Measurements from ENCODE around the gene AIRE.

DNA sequence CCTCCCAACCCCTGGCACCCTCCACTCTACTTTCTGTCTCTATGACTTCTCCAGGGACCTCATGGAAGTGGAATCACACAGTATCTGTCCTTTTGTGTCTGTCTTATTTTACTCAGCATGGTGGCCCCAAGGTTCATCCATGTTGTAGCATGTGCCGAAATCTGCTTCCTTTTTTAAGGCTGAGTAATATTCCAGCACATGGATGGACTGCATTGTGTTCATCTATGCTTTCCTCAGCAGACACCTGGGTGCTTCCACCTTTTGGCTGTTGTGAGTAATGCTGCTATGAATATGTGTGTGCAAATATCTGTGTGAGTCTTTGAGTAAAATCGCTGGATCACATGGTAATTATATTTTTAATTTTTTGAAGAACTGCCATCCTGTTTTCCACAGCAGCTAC lies 12.6 kb downstream of the AIRE start:
- no peak for TF ChIP-seq TP53 (CRISPR knock-in tag; conservative IDR thresholded peaks at IDR 0.05)
- no peak for TF ChIP-seq CAMTA2 (CRISPR knock-in tag; IDR thresholded peaks at IDR 0.05; ENCODE audit: borderline replicate concordance)
- no peak for TF ChIP-seq MEIS2 (CRISPR knock-in tag; IDR thresholded peaks at IDR 0.05)
- no peak for TF ChIP-seq SATB2 (CRISPR knock-in tag; IDR thresholded peaks at IDR 0.05)
- no peak for TF ChIP-seq ZNF331 (CRISPR knock-in tag; IDR thresholded peaks at IDR 0.05)

Data from HepG2 (cell line).